ENCODE results near the gene ZNF618. TPM values are rescaled to one million over a fixed set of nuclear protein-coding genes. Genes with fewer than 3 reads are reported as not detected.

ZNF618 gene
- total RNA-seq, 1 experiment from 2014 or later: 1.2 TPM

GRCh38 chr9:114016101-114016500, 140.0 kb downstream of the ZNF618 start:
- Mint-ChIP-seq H3K27ac (ENCODE audit: unreplicated experiment) (peak overlapping the region; percentile 27), H3K4me1 (ENCODE audit: low read depth, unreplicated experiment) (no peaks in the 10 kb centered on the region), H3K36me3 (ENCODE audit: insufficient read depth, unreplicated experiment) (no peaks in the 10 kb centered on the region), H3K9me3 (ENCODE audit: unreplicated experiment) (peaks cover 16% of the 10 kb centered on the region), H3K4me3 (ENCODE audit: unreplicated experiment) (no peak overlapping the region), H3K27me3 (ENCODE audit: insufficient read depth, unreplicated experiment) (no peaks in the 10 kb centered on the region)
- ChIA-PET POLR2A (no interaction called here), CTCF (no interaction called here)
- no peaks in the 10 kb centered on the region for H3K27me3 ChIP-seq (replicated peaks; ENCODE audit: control insufficient read depth, insufficient read depth, low read length)
- no peak for DNase-seq
- no peak overlapping the region for H3K4me3 ChIP-seq (ENCODE audit: low read depth, low read length)
- H3K9me3 ChIP-seq: peaks cover 21% of the 10 kb centered on the region
- BruUV-seq (replicated peaks): no TSS peak
- H3K36me3 ChIP-seq (ENCODE audit: control insufficient read depth, insufficient read depth, low read length): no peaks in the 10 kb centered on the region
- TF ChIP-seq, protein P1, sequence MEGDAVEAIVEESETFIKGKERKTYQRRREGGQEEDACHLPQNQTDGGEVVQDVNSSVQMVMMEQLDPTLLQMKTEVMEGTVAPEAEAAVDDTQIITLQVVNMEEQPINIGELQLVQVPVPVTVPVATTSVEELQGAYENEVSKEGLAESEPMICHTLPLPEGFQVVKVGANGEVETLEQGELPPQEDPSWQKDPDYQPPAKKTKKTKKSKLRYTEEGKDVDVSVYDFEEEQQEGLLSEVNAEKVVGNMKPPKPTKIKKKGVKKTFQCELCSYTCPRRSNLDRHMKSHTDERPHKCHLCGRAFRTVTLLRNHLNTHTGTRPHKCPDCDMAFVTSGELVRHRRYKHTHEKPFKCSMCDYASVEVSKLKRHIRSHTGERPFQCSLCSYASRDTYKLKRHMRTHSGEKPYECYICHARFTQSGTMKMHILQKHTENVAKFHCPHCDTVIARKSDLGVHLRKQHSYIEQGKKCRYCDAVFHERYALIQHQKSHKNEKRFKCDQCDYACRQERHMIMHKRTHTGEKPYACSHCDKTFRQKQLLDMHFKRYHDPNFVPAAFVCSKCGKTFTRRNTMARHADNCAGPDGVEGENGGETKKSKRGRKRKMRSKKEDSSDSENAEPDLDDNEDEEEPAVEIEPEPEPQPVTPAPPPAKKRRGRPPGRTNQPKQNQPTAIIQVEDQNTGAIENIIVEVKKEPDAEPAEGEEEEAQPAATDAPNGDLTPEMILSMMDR (IDR thresholded peaks at IDR 0.05; ENCODE audit: insufficient read depth in 1 of 2, low read depth in 1 of 2, low read length in 1 of 2, severe bottlenecking in 1 of 2, unreplicated experiment in 1 of 2): no peak
- no peaks in the 10 kb centered on the region for H3K4me1 ChIP-seq
- intact Hi-C loops (cut with micrococcal nuclease; ENCODE audit: unreplicated experiment): no loop called here

GRCh38 chr9:114016629-114017423, 140.7 kb downstream of the ZNF618 start:
- H3K4me3 ChIP-seq (ENCODE audit: low read depth, low read length): no peak overlapping the region
- no peaks in the 10 kb centered on the region for H3K4me1 ChIP-seq
- intact Hi-C loops (cut with micrococcal nuclease; ENCODE audit: unreplicated experiment): no loop called here
- ChIA-PET CTCF (no interaction called here), POLR2A (no interaction called here)
- Mint-ChIP-seq H3K27me3 (ENCODE audit: insufficient read depth, unreplicated experiment) (no peaks in the 10 kb centered on the region), H3K4me3 (ENCODE audit: unreplicated experiment) (no peak overlapping the region), H3K4me1 (ENCODE audit: low read depth, unreplicated experiment) (no peaks in the 10 kb centered on the region), H3K9me3 (ENCODE audit: unreplicated experiment) (peaks cover 16% of the 10 kb centered on the region), H3K36me3 (ENCODE audit: insufficient read depth, unreplicated experiment) (no peaks in the 10 kb centered on the region), H3K27ac (ENCODE audit: unreplicated experiment) (no peak overlapping the region)
- no TSS peak for BruUV-seq (replicated peaks)
- H3K9me3 ChIP-seq: peaks cover 23% of the 10 kb centered on the region
- H3K36me3 ChIP-seq (ENCODE audit: control insufficient read depth, insufficient read depth, low read length): no peaks in the 10 kb centered on the region
- H3K27me3 ChIP-seq (replicated peaks; ENCODE audit: control insufficient read depth, insufficient read depth, low read length): no peaks in the 10 kb centered on the region
- no peak for DNase-seq
- TF ChIP-seq, protein P1 (IDR thresholded peaks at IDR 0.05; ENCODE audit: insufficient read depth in 1 of 2, low read depth in 1 of 2, low read length in 1 of 2, severe bottlenecking in 1 of 2, unreplicated experiment in 1 of 2): no peak

- H3K4me1 ChIP-seq: no peaks in the 10 kb centered on the region
- no peaks in the 10 kb centered on the region for H3K36me3 ChIP-seq (ENCODE audit: control insufficient read depth, insufficient read depth, low read length)
- H3K36me3 Mint-ChIP-seq (ENCODE audit: insufficient read depth, unreplicated experiment): no peaks in the 10 kb centered on the region
- TF ChIP-seq, protein P1 (IDR thresholded peaks at IDR 0.05; ENCODE audit: insufficient read depth in 1 of 2, low read depth in 1 of 2, low read length in 1 of 2, severe bottlenecking in 1 of 2, unreplicated experiment in 1 of 2): no peak
- no peak overlapping the region for H3K4me3 ChIP-seq (ENCODE audit: low read depth, low read length)
- no peaks in the 10 kb centered on the region for H3K27me3 ChIP-seq (replicated peaks; ENCODE audit: control insufficient read depth, insufficient read depth, low read length)
- H3K27me3 Mint-ChIP-seq (ENCODE audit: insufficient read depth, unreplicated experiment): no peaks in the 10 kb centered on the region
- H3K9me3 Mint-ChIP-seq (ENCODE audit: unreplicated experiment): peaks cover 24% of the 10 kb centered on the region
- intact Hi-C loops (cut with micrococcal nuclease; ENCODE audit: unreplicated experiment): no loop called here
- no peaks in the 10 kb centered on the region for H3K4me1 Mint-ChIP-seq (ENCODE audit: low read depth, unreplicated experiment)
- H3K9me3 ChIP-seq: peaks cover 26% of the 10 kb centered on the region
- ChIA-PET CTCF (no interaction called here), POLR2A (no interaction called here)
- H3K4me3 Mint-ChIP-seq (ENCODE audit: unreplicated experiment): no peak overlapping the region
- DNase-seq: no peak
- BruUV-seq (replicated peaks): no TSS peak
- H3K27ac Mint-ChIP-seq (ENCODE audit: unreplicated experiment): no peak overlapping the region
These were observed 141.9 kb downstream of the ZNF618 start for GRCh38 chr9:114017741-114018715.
